BLaER1 treated with 17β-estradiol and CSF1 and Interleukin-3, amounts not matched to agents 10 nM and 100 nM (cell line): ENCODE results near the gene COG5.
"Not testable (repeated sequence)": the region's sequence is repeated elsewhere in the genome, so short reads cannot be mapped to it uniquely, and the experiment has no call there.

Experiments
- H3K27ac ChIP-seq, 11 experiments: shearing (Covaris generic); formaldehyde crosslinking; 2 replicates each; pipeline ENCODE4 v1.8.1; 2022
- H3K27me3 ChIP-seq, 11 experiments: shearing (Covaris generic); formaldehyde crosslinking; 2 replicates each; pipeline ENCODE4 v1.8.1; 2022
- H3K36me3 ChIP-seq, 11 experiments: shearing (Covaris generic); formaldehyde crosslinking; 2 replicates each; pipeline ENCODE4 v1.8.1; 2022
- H3K4me1 ChIP-seq, 10 experiments: shearing (Covaris generic); formaldehyde crosslinking; 2 replicates each; pipeline ENCODE4 v1.8.1; 2022
- H3K4me2 ChIP-seq, 11 experiments: shearing (Covaris generic); formaldehyde crosslinking; 2 replicates each; pipeline ENCODE4 v1.8.1; 2022
- H3K4me3 ChIP-seq, 10 experiments: shearing (Covaris generic); formaldehyde crosslinking; 2 replicates each; pipeline ENCODE4 v1.8.1; 2022
- H3K9ac ChIP-seq, 11 experiments: shearing (Covaris generic); formaldehyde crosslinking; 2 replicates each; pipeline ENCODE4 v1.8.1; 2022
- H3K9me3 ChIP-seq, 11 experiments: shearing (Covaris generic); formaldehyde crosslinking; replicated peaks in 1 of 11; 2 replicates each; pipeline ENCODE4 v1.8.1; 2022
- H4K20me1 ChIP-seq, 11 experiments: shearing (Covaris generic); formaldehyde crosslinking; 2 replicates each; pipeline ENCODE4 v1.8.1; 2022
- Cebpa-rat ChIP-seq, 11 experiments: shearing (Covaris generic); IDR thresholded peaks; 2 replicates each; pipeline ENCODE4 v1.8.1; 2022

COG5 gene

GRCh38 chr7:107161415-107161814 is 402.3 kb downstream of the COG5 start:
- H3K27me3 ChIP-seq = no peaks in the 10 kb centered on the region
- TF ChIP-seq Cebpa-rat (IDR thresholded peaks at IDR 0.05) = no peak
- H3K36me3 ChIP-seq = no peaks in the 10 kb centered on the region
- peaks cover 0 to 4% (median 2%) of the 10 kb centered on the region in 10 experiments; a peak in 11 of 20 replicates for H3K4me1 ChIP-seq
- no peak overlapping the region for H3K4me3 ChIP-seq
- H3K4me2 ChIP-seq = no peak overlapping the region
- no peaks in the 10 kb centered on the region for H4K20me1 ChIP-seq
- H3K9ac ChIP-seq = no peak overlapping the region
- no peaks in the 10 kb centered on the region for H3K9me3 ChIP-seq
- H3K27ac ChIP-seq = no peak overlapping the region

GRCh38 chr7:107160389-107160788 is 403.3 kb downstream of the COG5 start:
- no peak overlapping the region for H3K4me3 ChIP-seq
- H4K20me1 ChIP-seq = no peaks in the 10 kb centered on the region
- no peaks in the 10 kb centered on the region for H3K27me3 ChIP-seq
- H3K4me2 ChIP-seq = no peak overlapping the region
- no peaks in the 10 kb centered on the region for H3K36me3 ChIP-seq
- H3K9ac ChIP-seq = no peak overlapping the region
- no peak overlapping the region for H3K27ac ChIP-seq
- H3K4me1 ChIP-seq = no peaks in the 10 kb centered on the region
- H3K9me3 ChIP-seq = no peaks in the 10 kb centered on the region
- TF ChIP-seq Cebpa-rat (IDR thresholded peaks at IDR 0.05) = no peak

GRCh38 chr7:107158028-107158427 is 405.7 kb downstream of the COG5 start:
- Histone ChIP-seq H3K9me3 (no peaks in the 10 kb centered on the region), H3K4me1 (no peaks in the 10 kb centered on the region), H3K4me3 (no peak overlapping the region), H3K27ac (no peak overlapping the region), H3K27me3 (no peaks in the 10 kb centered on the region), H4K20me1 (no peaks in the 10 kb centered on the region), H3K4me2 (no peak overlapping the region), H3K9ac (no peak overlapping the region), H3K36me3 (no peaks in the 10 kb centered on the region)
- TF ChIP-seq Cebpa-rat (IDR thresholded peaks at IDR 0.05) = no peak

- Histone ChIP-seq H3K27me3 (no peaks in the 10 kb centered on the region), H3K4me1 (no peaks in the 10 kb centered on the region), H4K20me1 (no peaks in the 10 kb centered on the region), H3K4me2 (no peak overlapping the region), H3K27ac (no peak overlapping the region), H3K36me3 (no peaks in the 10 kb centered on the region), H3K9me3 (no peaks in the 10 kb centered on the region), H3K9ac (no peak overlapping the region), H3K4me3 (no peak overlapping the region)
- no peak for TF ChIP-seq Cebpa-rat (IDR thresholded peaks at IDR 0.05)
Observed at GRCh38 chr7:107157091-107157490, 406.6 kb downstream of the COG5 start.

GRCh38 chr7:107155726-107156125 is 408.0 kb downstream of the COG5 start:
- H3K4me2 ChIP-seq, H3K4me3 ChIP-seq, H3K27ac ChIP-seq, H3K27me3 ChIP-seq, H3K4me1 ChIP-seq, H4K20me1 ChIP-seq, H3K36me3 ChIP-seq, H3K9me3 ChIP-seq, H3K9ac ChIP-seq: not testable (repeated sequence)

GRCh38 chr7:107154826-107155225 is 408.9 kb downstream of the COG5 start:
- Histone ChIP-seq H3K36me3 (no peaks in the 10 kb centered on the region), H3K27ac (no peak overlapping the region), H3K9ac (no peak overlapping the region), H3K9me3 (no peaks in the 10 kb centered on the region), H4K20me1 (no peaks in the 10 kb centered on the region), H3K4me3 (no peak overlapping the region), H3K4me1 (no peaks in the 10 kb centered on the region), H3K27me3 (no peaks in the 10 kb centered on the region), H3K4me2 (no peak overlapping the region)
- no peak for TF ChIP-seq Cebpa-rat (IDR thresholded peaks at IDR 0.05)

GRCh38 chr7:107152011-107152410 is 411.7 kb downstream of the COG5 start:
- Histone ChIP-seq H4K20me1 (no peaks in the 10 kb centered on the region), H3K27me3 (no peaks in the 10 kb centered on the region), H3K9ac (no peak overlapping the region), H3K4me3 (no peak overlapping the region), H3K4me1 (peaks cover 0 to 5% (median 1%) of the 10 kb centered on the region in 10 experiments; a peak in 4 of 20 replicates), H3K36me3 (no peaks in the 10 kb centered on the region), H3K4me2 (no peak overlapping the region), H3K27ac (no peak overlapping the region), H3K9me3 (no peaks in the 10 kb centered on the region)
- no peak for TF ChIP-seq Cebpa-rat (IDR thresholded peaks at IDR 0.05)
